ENCODE measurements around the gene SOBP.

GRCh38 chr6:107554918-107555317 lies 65.0 kb downstream of the SOBP start:
- TF ChIP-seq CTCF (IDR thresholded peaks at IDR 0.05): no peak
- TF ChIP-seq EZH2 (IDR thresholded peaks at IDR 0.05; ENCODE audit: borderline replicate concordance, insufficient read depth, low read depth, low read length, poor library complexity, severe bottlenecking): no peak
